Transverse colon (tissue), 4 donors: ENCODE data around the gene SLC39A9. TPM values are rescaled to one million over a fixed set of nuclear protein-coding genes. Genes with fewer than 3 reads are reported as not detected.

ENCODE experiments used
- DNase-seq: peaks from one replicate; pipeline ENCODE4 v3.0.0-alpha.2; 2019
- H3K27ac ChIP-seq, 4 donors: fragments of 200-600 bp; sonication (generic); 2 replicates each; pipeline ENCODE4 v1.5.1; 2016 to 2018; ENCODE audit warnings: inconsistent platforms in 4 of 4
- H3K27me3 ChIP-seq: fragments of 200-600 bp; sonication (generic); 2 replicates; pipeline ENCODE4 v1.5.1; 2017; ENCODE audit warnings: inconsistent platforms
- H3K36me3 ChIP-seq, 4 donors: fragments of 200-600 bp; sonication (generic); 2 replicates each; pipeline ENCODE4 v1.5.1; 2017 to 2019; ENCODE audit warnings: inconsistent platforms in 4 of 4
- H3K4me1 ChIP-seq, 4 donors: fragments of 200-600 bp; sonication (generic); 2 replicates each; pipeline ENCODE4 v1.5.1; 2017 to 2020; ENCODE audit warnings: inconsistent platforms in 4 of 4
- H3K4me3 ChIP-seq, 4 donors: fragments of 200-600 bp; sonication (generic); 1 replicate in 1 of 4; 2 replicates in 3 of 4; pipeline versions ENCODE4 v1.5.1 to v1.6.1; 2017 to 2019; ENCODE audit warnings: inconsistent platforms in 4 of 4
- H3K9me3 ChIP-seq, 2 donors: fragments of 200-600 bp; sonication (generic); 2 replicates each; pipeline ENCODE4 v1.5.1; 2017 to 2019; ENCODE audit warnings: inconsistent platforms in 2 of 2
- EP300 ChIP-seq: sonication (generic); formaldehyde crosslinking; IDR thresholded peaks from one replicate; pipeline ENCODE4 v1.6.1; 2017; ENCODE audit warnings: antibody characterized with exemption, low read depth
- POLR2A ChIP-seq: fragments of 450-650 bp; IDR thresholded peaks from one replicate; pipeline ENCODE4 v1.6.1; 2016; ENCODE audit warnings: antibody characterized with exemption, mild to moderate bottlenecking, moderate library complexity
- POLR2AphosphoS5 ChIP-seq, 3 donors: sonication (generic); formaldehyde crosslinking; IDR thresholded peaks; one replicate each; pipeline ENCODE4 v1.6.1; 2016; ENCODE audit warnings: antibody characterized with exemption in 3 of 3
- WGBS, 2 donors: methylation state at CpG; one replicate each; pipeline ENCODE4 v1.1.5; 2018; ENCODE audit warnings: low coverage in 1 of 2; 5-methylcytosine and 5-hydroxymethylcytosine counted together
- in situ Hi-C, 4 donors: fragments of 200-750 bp; cut with MboI; loops; one replicate each; pipeline versions ENCODE4 v1.15.0 to v1.15.1; 2017; ENCODE audit warnings: low sequenced_read_pairs in 3 of 4, low pct_ligation_motif_present in 1 of 4, low pct_unique_long_range_greater_than_20kb in 1 of 4
- intact Hi-C: fragments of 100-400 bp; cut with DNase I; formaldehyde crosslinking; loops from one replicate; pipeline ENCODE4 v1.15.1; 2023; ENCODE audit warnings: low total_unique reads
- total RNA-seq, 4 donors: library from RNA; depleted of rRNA; stranded (reverse); fragments of >200 nt; gene quantifications; one replicate each; pipeline ENCODE4 v1.1.0, GENCODE V29; 2016
- TF ChIP-seq, protein P1 (sequence below), 5 experiments: fragments of 200-600 bp in 3 of 5; fragments of 450-650 bp in 2 of 5; sonication (generic) in 3 of 5; IDR thresholded peaks; 1 replicate in 2 of 5; 2 replicates in 3 of 5; pipeline ENCODE4 v1.5.1; 2016 to 2017; ENCODE audit warnings: antibody characterized with exemption in 5 of 5, inconsistent platforms in 3 of 5, mild to moderate bottlenecking in 2 of 5, moderate library complexity in 1 of 5

SLC39A9 gene
- total RNA-seq, 4 donors from 2014 or later = 24.5 to 103 (median 72.2) TPM

DNA sequence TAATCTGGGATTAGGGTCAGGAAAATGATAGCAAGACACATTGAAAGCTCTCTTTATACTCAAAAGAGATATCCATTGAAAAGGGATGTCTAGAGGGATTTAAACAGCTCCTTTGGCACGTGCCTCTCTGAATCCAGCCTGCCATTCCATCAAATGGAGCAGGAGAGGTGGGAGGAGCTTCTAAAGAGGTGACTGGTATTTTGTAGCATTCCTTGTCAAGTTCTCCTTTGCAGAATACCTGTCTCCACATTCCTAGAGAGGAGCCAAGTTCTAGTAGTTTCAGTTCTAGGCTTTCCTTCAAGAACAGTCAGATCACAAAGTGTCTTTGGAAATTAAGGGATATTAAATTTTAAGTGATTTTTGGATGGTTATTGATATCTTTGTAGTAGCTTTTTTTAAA is 60.6 kb downstream of the SLC39A9 start:
- intact Hi-C loops (no loop called here), in situ Hi-C loops (loop anchor here (10.0 to 25.0 kb wide), 4 partner anchors 204 to 322 kb away; no protein-coding TSS in a partner anchor)
- H3K36me3 ChIP-seq = peaks cover 0 to 26% (median 12%) of the 10 kb centered on the region in 4 donors
- H3K4me1 ChIP-seq = no peaks in the 10 kb centered on the region
- no peaks in the 10 kb centered on the region for H3K27me3 ChIP-seq
- no peak for DNase-seq
- TF ChIP-seq EP300 (no peak), POLR2AphosphoS5 (IDR thresholded peaks at IDR 0.05) (no peak), POLR2A (no peak)
- TF ChIP-seq, protein P1, sequence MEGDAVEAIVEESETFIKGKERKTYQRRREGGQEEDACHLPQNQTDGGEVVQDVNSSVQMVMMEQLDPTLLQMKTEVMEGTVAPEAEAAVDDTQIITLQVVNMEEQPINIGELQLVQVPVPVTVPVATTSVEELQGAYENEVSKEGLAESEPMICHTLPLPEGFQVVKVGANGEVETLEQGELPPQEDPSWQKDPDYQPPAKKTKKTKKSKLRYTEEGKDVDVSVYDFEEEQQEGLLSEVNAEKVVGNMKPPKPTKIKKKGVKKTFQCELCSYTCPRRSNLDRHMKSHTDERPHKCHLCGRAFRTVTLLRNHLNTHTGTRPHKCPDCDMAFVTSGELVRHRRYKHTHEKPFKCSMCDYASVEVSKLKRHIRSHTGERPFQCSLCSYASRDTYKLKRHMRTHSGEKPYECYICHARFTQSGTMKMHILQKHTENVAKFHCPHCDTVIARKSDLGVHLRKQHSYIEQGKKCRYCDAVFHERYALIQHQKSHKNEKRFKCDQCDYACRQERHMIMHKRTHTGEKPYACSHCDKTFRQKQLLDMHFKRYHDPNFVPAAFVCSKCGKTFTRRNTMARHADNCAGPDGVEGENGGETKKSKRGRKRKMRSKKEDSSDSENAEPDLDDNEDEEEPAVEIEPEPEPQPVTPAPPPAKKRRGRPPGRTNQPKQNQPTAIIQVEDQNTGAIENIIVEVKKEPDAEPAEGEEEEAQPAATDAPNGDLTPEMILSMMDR (IDR thresholded peaks at IDR 0.05) = no peak
- H3K27ac ChIP-seq = no peak overlapping the region
- 73% methylated on average over 1 of the region's 1 CpG; no CpG with 5 or more reads in 1 of the 2 donors for WGBS, 2 donors
- no peaks in the 10 kb centered on the region for H3K9me3 ChIP-seq
- no peak overlapping the region for H3K4me3 ChIP-seq

DNA sequence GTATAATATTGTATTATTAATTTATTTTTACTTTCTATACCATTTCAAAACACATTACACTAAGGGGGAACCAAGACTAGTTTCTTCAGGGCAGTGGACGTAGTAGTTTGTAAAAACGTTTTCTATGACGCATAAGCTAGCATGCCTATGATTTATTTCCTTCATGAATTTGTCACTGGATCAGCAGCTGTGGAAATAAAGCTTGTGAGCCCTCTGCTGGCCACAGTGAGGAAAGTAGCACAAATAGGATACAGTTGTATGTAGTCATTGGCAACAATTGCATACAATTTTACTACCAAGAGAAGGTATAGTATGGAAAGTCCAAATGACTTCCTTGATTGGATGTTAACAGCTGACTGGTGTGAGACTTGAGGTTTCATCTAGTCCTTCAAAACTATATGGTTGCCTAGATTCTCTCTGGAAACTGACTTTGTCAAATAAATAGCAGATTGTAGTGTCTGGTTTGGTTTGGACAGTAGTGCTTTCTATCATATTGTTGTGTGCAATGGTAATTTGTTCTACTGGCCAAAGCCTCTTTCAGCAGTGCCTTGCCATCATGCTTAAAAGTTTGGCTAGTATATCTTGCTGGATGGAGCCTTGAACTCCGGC is 61.7 kb downstream of the SLC39A9 start:
- no peak overlapping the region for H3K4me3 ChIP-seq
- intact Hi-C loops (no loop called here), in situ Hi-C loops (loop anchor here in 3 of 4 donors (25.0 kb wide), 2 partner anchors 223 to 323 kb away; no protein-coding TSS in a partner anchor)
- H3K36me3 ChIP-seq = peaks cover 0 to 26% (median 12%) of the 10 kb centered on the region in 4 donors
- TF ChIP-seq, protein P1 (IDR thresholded peaks at IDR 0.05) = peak; percentile 70 to 89 (median 76)
- TF ChIP-seq EP300 (no peak), POLR2AphosphoS5 (IDR thresholded peaks at IDR 0.05) (peak in 2 of 3 donors; percentile 42 to 55), POLR2A (no peak)
- H3K4me1 ChIP-seq = no peaks in the 10 kb centered on the region
- peak; percentile 71 for DNase-seq
- no peaks in the 10 kb centered on the region for H3K27me3 ChIP-seq
- no peak overlapping the region for H3K27ac ChIP-seq
- no peaks in the 10 kb centered on the region for H3K9me3 ChIP-seq
- WGBS, 2 donors = 29% methylated on average over 4 of the region's 4 CpGs; no CpG with 5 or more reads in 1 of the 2 donors

DNA sequence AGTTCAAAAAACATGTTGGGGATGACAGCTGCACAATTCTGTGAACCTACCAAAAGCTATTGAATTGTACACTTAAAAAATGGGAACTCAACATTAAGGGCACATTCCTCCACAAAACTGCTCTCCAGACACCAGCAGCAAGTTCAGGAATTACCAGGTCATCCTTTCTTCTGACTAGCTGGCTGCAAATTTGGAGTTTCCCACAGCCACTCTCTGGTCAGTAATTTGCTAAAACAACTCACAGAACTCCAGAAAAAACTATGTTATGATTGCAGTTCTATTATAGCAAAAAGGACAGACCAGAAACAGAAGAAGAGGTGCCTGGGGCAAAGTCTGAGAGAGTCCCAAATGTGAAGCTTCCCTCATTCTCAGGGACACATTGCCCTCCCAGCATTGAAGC is 65.9 kb downstream of the SLC39A9 start:
- H3K36me3 ChIP-seq = peaks cover 0 to 9% (median 0%) of the 10 kb centered on the region in 4 donors
- H3K9me3 ChIP-seq = no peaks in the 10 kb centered on the region
- DNase-seq = no peak
- H3K4me1 ChIP-seq = no peaks in the 10 kb centered on the region
- H3K27ac ChIP-seq = no peak overlapping the region
- intact Hi-C loops = no loop called here
- H3K4me3 ChIP-seq = no peak overlapping the region
- in situ Hi-C loops = loop anchor here in 3 of 4 donors (25.0 kb wide), 2 partner anchors 227 to 327 kb away; no protein-coding TSS in a partner anchor
- TF ChIP-seq, protein P1 (IDR thresholded peaks at IDR 0.05) = no peak
- TF ChIP-seq EP300 = no peak
- no peak for TF ChIP-seq POLR2A
- no peak for TF ChIP-seq POLR2AphosphoS5 (IDR thresholded peaks at IDR 0.05)
- H3K27me3 ChIP-seq = no peaks in the 10 kb centered on the region

DNA sequence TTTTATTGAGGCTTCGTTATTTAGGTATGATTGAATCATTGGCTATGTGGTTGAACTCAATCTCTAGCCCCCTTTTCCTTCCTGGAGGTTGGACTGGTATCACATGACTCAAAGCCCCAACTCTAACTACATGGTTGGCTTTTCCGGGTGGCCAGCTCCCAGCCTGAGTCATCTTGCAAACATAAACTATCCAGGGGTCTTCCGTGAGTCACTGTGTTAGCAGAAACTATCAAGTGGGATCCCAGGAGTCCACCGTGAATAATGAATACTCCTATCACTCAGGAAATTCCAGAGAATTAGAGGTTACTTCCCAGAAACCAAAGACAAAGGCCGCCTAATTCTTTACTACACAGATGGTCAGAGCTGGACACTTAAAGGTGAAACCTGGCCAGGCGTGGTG is 66.3 kb downstream of the SLC39A9 start:
- H3K27ac ChIP-seq = no peak overlapping the region
- WGBS, 2 donors = 84 to 100% methylated on average over 2 to 6 of the region's 6 CpGs
- DNase-seq = no peak
- H3K27me3 ChIP-seq = no peaks in the 10 kb centered on the region
- peaks cover 0 to 8% (median 0%) of the 10 kb centered on the region in 4 donors for H3K36me3 ChIP-seq
- no peak overlapping the region for H3K4me3 ChIP-seq
- H3K4me1 ChIP-seq = no peaks in the 10 kb centered on the region
- H3K9me3 ChIP-seq = no peaks in the 10 kb centered on the region
- in situ Hi-C loops (loop anchor here in 3 of 4 donors (25.0 kb wide), 2 partner anchors 228 to 328 kb away; no protein-coding TSS in a partner anchor), intact Hi-C loops (no loop called here)
- TF ChIP-seq POLR2A = no peak
- TF ChIP-seq, protein P1 (IDR thresholded peaks at IDR 0.05) = no peak
- TF ChIP-seq POLR2AphosphoS5 (IDR thresholded peaks at IDR 0.05) = no peak
- TF ChIP-seq EP300 = no peak
